HTERT RPE-1 (cell line): ENCODE measurements around the gene HTRA3.
"Not testable (repeated sequence)": the region's sequence is repeated elsewhere in the genome, so short reads cannot be mapped to it uniquely, and the experiment has no call there.

ENCODE experiments used
- in situ Hi-C: fragments of 300-500 bp; cut with MboI; formaldehyde crosslinking; loops from 4 replicates; pipeline ENCODE4 v1.14.3; 2020; ENCODE audit warnings: low sequenced_read_pairs

Gene HTRA3

DNA sequence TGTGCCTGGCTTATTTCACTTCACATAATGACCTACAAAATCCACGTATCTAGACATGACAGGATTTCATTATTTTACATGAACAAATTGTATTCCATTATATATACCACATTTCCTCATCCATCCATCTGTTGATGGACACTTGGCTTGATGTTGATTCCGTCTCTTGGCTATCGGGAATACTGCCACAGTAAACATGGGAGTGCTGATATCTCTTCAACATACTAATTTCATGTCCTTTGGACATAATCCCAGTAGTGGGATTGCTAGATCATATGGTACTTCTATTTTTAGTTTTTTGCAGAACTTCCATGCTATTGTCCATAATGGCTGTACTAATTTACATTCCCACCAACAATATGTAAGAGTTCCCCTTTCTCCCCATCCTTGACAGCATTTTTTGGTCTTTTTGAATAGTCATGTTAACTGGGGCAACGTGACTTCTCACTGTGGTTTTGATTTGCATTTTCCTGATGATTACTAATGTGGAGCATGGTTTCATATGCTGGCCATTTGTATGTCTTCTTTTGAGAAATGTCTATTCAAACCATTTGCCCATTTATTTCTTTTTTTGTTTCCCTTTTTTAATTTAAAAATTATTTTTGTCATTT is 68.9 kb downstream of the HTRA3 start:
- in situ Hi-C loops, result no loop called here

DNA sequence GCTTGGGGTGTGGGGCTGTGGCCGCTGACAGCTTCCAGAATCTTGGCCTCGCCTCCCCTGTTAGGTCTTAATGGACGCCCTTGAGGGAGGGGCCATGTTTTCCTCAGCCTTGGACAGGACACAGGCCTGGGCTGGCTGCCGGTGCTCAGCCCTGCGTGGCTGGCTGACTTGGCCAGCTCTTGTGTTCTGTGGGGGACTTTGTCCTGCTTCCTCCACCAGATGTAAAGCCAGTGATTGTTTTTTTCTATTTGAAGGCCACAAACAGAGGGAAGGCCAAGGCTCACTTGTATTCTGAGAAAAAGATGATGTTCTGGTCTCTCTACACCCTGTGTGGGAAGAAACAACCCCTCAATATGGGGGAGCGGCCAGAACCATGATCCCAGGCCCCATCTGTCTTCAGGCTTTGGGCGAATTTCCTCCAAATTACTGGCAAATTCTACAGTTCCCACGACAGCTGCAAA is 71.3 kb downstream of the HTRA3 start:
- in situ Hi-C loops, result no loop called here

DNA sequence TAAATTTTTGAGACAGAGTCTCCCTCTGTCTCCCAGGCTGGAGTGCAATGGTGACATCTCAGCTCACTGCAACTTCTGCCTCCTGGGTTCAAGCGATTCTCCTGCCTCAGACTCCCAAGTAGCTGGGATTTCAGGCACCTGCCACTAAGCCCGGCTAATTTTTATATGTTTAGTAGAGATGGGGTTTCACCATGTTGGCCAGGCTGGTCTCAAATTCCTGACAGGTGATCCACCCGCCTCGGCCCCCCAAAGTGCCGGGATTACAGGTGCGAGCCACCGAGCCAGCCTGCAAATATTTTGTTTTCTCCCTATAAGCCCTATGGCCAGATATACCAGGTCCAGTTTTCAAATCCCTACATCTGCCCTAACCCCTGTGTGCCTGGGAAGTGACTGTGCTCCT is 71.7 kb downstream of the HTRA3 start:
- in situ Hi-C loops, result not testable (repeated sequence)

DNA sequence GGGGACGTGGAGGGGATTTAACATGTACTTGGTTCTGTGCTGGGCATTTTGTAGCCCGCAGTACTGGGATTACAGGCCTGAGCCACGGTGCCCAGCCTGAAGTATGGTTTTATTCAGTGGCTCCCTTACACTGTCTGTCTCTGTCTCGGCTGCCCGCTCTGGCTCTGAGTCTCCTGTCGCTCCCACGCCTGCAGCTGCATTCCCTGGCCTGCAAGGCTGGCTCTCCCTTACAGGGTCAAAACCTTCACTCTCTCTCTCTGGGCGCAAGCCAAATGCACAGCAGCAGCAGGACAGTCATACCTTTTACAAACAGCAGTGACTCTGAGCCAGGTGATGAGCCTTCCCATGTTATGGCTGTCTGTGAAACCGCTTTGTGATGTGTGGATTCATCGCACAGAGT is 72.1 kb downstream of the HTRA3 start:
- in situ Hi-C loops, result no loop called here

DNA sequence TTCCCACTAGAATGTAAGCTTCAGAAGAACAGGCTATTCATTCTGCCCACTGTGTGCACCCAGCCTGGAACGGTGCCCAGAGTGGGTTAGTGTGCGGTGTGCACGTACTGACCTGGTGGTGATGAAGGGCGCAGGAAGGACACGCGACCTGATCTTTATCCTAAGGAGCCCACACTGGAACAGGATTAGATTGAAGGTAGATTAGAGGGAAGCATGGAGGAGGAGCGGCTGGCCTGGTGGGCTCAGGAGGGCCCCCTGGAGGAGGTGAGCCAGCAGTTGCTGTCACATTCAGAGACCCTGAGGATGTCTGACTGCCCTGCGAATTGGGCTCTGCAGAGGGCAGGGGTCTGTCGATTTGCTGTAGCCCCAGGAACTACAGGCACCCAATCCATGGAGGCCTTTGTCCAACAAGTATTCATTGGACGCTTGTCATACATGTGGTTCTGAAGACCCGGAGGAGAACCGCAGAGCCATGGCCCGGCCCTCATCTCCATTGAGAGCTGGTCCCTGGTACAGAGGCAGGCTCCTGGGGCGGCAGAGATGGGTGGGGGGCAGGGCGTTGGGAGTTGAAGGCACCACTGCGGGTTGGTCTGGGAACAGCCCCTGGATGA is 73.2 kb downstream of the HTRA3 start:
- in situ Hi-C loops, result no loop called here

DNA sequence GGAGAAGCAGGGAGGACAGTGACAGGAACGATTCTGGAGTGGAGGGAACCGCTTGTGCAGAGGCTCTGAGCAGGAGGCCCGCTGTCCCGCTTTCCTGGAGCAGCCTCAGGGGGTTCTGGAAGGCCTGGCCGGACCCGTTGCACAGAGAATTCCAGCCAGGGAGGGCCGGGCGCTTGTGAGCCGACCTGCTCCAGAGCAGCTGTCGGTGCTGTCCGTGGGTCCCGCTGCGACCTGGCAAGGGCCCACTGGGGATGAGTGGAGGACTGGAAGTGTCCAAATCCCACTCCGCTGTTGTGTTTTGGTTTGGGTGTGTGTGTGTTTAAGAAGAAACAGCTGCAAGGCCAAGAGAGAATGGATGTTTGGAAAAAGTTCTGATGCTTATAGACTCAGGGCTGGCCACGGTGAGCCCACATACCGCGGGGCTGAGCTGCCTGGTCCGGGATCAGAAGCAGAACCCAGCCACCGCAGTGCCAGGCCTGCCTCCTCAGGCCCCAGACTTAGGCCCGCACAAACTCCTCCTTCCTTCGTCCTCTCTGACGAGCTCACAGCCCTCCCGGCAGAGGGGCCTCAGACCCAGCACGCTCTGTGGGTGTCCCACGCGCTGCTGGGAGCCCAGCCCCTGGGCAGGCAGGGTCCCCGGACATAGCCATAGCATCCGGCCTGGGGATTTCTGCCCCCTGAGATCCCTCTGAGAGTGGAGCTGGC is 73.9 kb downstream of the HTRA3 start:
- in situ Hi-C loops, result no loop called here

DNA sequence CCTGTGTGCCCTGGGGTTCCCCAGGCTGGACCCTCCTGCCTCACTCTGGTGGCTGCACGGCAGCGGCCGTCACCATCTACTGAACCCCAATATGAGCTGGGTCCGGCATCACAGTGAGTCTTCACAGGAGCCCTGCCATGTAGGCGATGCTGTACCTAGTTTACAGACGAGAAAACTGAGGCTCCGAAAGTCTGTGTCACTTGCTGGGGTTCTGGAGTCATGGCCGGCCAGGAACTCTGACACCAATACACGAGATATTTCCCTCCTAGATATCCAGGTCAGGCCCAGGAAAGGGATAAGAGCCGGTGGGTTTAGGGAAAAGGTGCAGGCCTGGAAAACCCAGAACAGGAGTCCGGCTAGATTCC is 74.4 kb downstream of the HTRA3 start:
- in situ Hi-C loops, result no loop called here

DNA sequence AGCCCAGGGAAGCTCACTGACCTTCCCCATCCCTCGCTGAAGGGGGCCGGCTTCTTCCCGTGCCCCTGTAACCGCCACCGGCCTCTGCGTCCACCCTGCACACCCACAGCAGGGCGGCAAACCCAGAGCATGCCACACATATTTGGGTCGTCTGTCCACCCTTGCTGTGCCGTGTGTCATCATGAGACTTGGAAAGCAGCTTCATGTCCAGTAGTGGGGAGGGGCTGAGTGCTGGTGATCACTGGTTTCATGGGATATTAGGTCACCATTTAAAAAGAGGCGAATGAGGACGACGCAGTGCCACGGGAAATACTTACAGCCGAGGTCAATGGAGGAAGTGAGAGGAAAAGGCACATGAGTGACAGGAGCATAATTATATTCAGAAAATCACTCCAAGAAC is 74.8 kb downstream of the HTRA3 start:
- in situ Hi-C loops, result no loop called here

DNA sequence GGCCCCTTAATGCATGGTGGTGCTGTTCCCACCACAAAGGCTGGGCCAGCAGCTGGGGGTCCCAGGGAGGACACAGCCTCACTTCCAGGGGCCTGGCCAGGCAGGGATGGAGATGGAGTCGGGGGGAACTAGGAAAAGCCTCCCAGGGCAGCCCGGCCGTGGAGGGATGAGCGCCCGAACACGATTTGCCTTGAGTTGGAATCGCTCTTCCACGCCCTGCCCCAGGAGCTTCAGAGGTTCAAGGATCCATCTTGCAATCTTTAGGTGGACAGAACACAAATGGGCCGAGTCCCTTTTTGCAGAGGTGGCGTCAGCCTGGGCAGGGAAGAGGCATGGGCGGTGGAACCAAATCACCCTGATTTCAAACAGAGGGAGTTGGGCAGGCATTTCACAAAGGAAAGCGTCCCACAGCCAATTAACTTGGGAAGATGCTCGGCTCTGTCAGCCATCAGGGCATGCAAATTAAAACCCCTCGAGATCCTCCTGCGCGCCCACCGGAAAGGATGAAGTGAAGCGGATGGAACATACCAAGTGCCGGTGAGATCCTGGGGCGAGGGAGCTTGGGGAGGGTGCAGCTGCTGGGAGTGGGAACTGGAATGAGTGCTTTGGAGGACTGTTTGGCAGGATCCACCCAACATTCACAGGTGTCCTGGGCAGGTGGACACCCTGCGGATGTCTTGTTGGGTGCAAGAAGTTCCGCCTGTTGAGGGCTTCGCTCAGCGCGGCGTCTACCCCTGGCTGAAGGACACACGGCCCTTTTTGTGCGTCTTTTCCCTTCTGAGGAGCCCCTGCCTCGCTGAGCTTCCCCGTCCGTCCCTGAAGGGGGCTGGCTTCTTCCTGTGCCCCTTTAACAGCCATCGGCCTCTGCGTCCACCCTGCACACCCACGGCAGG is 75.7 kb downstream of the HTRA3 start:
- in situ Hi-C loops, result no loop called here

DNA sequence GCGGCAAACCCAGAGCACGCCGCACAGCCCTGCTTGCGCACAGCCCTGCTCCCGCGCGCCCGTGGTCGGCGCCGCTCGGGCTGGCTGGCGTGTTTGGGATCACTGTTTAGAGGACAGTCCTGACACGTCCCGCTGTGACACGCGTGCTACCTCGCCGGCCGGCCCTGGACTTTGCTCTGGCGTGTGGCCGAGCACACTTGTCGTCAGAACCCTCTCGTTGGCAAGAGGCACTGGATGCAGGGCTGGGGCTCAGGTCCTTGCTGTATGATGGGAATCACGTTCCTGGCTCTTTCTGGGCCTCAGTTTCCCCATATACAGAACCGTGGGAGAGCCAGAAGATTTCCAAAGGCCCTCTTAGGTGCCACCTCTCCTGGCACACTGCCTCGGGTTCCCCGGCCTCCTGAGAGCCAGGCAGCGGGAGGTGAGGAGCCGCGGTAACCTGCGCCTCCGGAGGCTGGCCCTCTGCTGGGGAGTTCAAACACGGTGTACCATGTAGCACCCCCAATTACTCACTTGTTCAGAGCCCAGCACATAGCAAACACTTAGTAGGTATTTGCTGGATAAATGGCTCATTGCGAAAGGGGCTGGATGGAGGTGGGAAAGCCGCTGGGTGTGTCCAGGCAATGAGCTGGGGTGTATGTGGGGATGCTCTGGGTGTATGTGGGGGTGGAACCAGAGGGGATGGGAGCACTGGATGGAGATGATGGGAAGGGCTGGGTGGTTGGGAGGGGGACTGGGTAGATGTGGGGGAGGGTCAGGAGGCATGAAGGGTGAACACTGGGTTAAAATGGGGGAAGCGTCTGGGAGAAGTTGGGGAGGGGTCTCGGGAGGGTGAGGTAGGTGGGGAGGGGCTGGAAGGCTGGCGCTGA is 76.6 kb downstream of the HTRA3 start:
- in situ Hi-C loops, result no loop called here

DNA sequence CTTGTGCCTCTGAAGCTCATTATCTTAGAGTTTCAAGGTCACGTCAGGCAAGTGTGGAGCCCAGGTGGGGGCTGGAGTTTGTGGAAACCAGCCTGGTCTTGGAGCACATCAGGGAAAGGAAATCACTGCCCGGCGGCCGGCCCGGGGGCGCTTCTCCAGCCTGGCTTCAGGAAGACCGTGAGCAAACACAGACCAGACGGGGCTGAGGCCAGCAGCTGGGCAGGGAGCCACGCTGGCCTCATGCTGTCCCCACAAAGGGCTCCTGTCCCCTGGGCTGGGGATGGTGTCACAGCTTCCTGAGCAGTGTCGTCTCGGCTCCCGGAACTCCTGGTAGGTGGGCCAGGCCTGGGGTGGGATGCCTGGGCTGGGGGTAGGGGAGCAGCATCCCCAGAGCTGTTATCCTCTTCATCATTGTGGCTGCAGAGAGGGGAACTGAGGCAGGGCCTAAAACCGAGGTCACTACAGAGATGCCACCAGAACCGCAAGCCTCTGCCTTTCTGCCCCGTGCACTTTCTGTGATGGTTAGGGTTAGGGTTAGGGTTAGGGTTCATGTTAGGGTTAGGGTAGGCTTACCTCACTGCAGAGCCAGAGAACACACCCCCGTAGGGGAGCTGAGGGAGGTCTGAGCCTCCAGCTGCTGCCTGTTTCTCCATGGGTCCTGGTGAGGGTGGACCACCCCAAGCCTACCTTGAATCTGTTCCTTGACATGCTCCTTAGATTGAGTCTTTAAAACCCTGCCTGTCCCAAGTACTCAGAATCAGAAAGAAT is 77.5 kb downstream of the HTRA3 start:
- in situ Hi-C loops, result no loop called here

DNA sequence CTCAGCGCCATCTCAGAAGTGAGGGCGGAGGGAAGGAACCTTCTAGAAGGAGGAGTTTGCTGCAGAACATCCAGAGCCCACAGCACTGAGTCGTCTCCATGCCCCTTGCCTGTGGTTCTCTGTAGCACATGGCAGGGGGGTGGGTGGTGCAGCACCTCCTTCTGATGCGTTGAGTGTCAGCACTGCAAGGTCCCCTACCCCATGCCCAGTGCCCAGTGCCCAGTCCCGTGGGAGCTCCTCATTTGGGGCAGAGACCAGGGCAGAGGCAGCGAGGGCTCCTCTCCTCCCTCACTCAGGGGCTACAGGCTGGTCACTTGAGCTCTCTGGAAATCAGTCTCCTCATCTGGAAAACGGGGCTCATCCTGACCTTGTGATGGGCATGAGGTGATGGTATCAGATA is 78.1 kb downstream of the HTRA3 start:
- in situ Hi-C loops, result no loop called here

DNA sequence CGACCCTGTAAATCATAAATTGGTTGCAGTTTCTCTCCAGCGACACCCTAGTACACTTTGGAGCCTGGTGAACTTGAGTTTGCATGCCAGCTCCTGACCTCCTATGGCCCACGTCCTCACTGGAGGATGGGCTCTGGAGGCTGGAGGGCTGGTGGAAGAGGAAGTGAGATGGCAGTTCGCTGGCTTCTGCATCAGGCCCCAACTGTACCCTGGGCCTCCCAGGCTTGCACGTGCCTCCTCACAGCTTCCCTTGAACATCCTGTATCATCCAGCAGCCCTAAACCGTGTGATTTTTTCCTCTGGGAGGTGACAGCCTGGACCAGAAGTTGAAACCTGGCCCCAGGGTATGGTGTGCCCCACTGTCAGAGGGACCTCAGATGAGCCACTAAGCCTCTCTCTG is 78.5 kb downstream of the HTRA3 start:
- in situ Hi-C loops, result no loop called here

DNA sequence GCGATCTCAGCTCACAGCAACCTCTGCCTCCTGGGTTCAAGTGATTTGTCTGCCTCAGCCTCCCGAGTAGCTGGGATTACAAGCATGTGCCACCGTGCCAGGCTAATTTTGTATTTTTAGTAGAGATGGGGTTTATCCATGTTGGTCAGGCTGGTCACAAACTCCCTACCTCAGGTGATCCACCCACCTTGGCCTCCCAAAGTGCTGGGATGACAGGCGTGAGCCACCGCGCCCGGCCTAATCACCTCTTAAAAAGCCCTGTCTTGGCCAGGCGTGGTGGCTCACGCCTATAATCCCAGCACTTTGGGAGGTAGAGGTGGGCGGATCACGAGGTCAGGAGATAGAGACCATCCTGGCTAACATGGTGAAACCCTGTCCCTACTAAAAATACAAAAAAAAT is 79.7 kb downstream of the HTRA3 start:
- in situ Hi-C loops, result not testable (repeated sequence)

DNA sequence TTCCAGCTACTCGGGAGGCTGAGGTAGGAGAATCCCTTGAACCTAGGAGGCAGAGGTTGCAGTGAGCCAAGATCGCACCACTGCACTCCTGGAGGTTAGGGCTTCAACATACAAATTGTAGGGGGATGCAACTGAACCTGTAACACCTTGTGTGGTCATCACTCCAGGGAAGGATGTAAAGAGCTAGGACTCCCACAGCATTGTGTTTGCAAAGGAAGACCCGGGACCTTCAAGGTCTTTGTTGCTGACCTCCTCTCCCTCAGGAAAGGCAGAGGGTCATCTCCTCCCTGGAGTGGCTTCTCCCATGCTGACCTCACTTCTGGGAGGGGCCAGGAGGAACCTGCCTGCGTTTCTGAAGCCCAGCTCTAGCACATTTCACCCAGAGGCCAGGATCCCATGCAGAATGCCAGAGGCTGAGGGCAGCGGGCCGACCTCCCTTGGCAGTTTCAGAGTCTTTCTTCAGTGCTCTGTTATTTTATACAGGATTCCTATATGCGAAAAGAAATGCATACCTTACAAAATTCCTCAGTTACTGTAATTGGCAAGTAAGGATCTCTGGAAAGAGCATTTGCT is 80.2 kb downstream of the HTRA3 start:
- in situ Hi-C loops, result no loop called here

DNA sequence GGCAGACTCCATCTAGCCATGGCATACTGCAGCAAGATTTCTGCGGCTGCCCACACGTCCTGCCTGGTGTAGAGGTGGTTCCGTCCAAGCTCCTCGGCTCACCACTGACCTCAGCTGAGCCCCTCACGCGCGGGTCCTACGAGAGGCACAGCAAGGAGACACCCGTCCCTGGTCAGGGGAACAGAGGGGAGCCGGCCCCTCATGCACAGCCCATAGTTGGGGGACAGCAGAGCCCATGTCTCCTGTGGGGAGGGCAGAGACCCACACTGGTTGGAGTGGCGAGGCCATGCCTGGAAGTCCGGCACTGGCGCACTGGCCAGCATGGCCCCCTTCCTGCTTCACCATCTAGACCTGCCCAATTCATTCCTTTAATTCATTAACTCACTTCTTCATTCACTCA is 80.8 kb downstream of the HTRA3 start:
- in situ Hi-C loops, result no loop called here

DNA sequence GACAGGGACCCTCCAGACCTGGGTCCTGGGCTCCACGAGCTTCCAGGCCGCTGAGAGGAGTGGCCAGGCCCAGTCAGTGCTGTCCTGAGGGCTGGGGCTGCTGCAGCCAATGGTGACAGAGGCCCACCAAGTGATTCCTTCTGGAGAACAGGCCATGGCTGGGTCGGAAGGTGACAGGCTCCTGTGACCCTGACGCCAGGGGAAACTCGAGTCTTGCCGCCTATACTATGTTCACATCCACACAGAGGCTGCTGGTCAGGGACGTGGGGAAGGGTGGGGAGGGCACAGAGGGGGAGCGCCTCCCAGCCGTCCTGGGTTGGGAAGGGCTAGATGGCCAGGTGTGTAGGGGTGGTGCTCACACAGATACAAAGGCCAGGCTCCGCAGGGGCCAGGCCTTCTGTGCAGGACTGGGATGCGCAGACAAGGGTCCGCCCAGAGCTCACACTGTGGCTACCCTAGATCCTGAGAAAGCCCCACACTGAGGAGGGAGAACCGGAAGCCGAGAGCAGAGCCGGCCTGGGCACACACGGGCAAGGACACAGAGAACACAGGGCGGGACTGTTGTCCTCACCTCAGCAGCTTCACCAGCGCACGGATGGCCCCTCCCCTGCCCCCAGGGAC is 81.4 kb downstream of the HTRA3 start:
- in situ Hi-C loops, result no loop called here

DNA sequence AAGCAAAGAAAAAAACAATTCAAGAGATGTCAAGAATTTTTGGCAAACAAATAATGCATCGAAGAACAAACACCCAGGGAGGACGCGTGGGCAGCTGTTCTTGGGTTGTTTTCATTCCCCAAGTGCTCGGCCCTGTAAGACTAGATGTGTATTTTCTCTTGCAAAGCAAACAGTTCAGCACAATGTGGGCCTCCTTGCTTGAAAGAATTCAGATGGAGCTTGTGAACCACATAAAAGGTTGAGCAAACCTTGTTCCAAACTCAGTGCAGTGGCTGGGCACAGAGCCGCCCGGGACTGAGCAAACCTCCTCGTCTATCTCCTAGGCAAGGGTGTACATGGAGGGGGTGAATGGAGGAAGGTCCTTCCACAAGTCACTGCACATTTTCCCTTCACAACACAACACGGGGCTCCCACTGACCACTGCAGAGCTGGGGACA is 82.4 kb downstream of the HTRA3 start:
- in situ Hi-C loops, result no loop called here
